OCI-LY1 (cell line): Measurements from ENCODE around the gene CEP85L.

Experiments used
- EZH2 ChIP-seq: fragments of 200-600 bp; sonication (generic), shearing (Covaris generic); IDR thresholded peaks from 2 replicates; pipeline ENCODE4 v1.8.0; 2017; ENCODE audit warnings: borderline replicate concordance, mixed run types, mild to moderate bottlenecking, antibody characterized with exemption, low read length, moderate library complexity, mixed read lengths
- TF ChIP-seq, protein P1 (sequence below): fragments of 200-600 bp; sonication (generic), shearing (Covaris generic); IDR thresholded peaks from 2 replicates; pipeline ENCODE4 v1.5.1; 2017; ENCODE audit warnings: mild to moderate bottlenecking, antibody characterized with exemption, low read length, moderate library complexity, mixed read lengths

DNA sequence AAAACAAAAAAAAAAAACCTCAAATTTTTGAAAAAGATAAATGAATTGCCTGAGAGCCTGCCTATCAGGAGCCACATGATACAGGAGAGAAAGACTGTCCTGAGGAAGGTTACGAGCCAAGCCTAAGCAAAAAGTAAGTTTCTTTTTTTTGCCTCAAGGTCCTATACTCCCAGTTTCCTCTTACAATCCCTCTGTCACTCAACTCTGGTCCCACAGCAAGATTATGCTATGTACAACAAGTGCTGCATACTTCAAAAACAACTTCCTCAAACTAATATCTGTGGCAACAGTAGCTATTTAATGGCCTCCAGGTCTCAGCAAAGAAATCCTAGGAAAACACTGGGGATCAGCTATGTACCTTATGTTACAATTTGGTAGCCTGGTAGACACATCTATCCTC is 56.5 kb downstream of the CEP85L start:
- TF ChIP-seq, protein P1, sequence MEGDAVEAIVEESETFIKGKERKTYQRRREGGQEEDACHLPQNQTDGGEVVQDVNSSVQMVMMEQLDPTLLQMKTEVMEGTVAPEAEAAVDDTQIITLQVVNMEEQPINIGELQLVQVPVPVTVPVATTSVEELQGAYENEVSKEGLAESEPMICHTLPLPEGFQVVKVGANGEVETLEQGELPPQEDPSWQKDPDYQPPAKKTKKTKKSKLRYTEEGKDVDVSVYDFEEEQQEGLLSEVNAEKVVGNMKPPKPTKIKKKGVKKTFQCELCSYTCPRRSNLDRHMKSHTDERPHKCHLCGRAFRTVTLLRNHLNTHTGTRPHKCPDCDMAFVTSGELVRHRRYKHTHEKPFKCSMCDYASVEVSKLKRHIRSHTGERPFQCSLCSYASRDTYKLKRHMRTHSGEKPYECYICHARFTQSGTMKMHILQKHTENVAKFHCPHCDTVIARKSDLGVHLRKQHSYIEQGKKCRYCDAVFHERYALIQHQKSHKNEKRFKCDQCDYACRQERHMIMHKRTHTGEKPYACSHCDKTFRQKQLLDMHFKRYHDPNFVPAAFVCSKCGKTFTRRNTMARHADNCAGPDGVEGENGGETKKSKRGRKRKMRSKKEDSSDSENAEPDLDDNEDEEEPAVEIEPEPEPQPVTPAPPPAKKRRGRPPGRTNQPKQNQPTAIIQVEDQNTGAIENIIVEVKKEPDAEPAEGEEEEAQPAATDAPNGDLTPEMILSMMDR = no peak
- no peak for TF ChIP-seq EZH2
